ENCODE measurements around the gene INPP5D.

The INPP5D gene

GRCh38 chr2:233162770-233163169 lies 102.6 kb downstream of the INPP5D start:
- TF ChIP-seq RAD21 (IDR thresholded peaks at IDR 0.05; ENCODE audit: low read depth) (no peak), TAF1 (IDR thresholded peaks at IDR 0.05; ENCODE audit: low read depth) (no peak), EP300 (IDR thresholded peaks at IDR 0.05; ENCODE audit: borderline replicate concordance) (no peak), CEBPB (IDR thresholded peaks at IDR 0.05) (no peak), ZBTB7A (IDR thresholded peaks at IDR 0.05; ENCODE audit: low read depth) (no peak), MAX (IDR thresholded peaks at IDR 0.05) (no peak), CREB1 (IDR thresholded peaks at IDR 0.05; ENCODE audit: low read depth) (no peak), FOXM1 (IDR thresholded peaks at IDR 0.05; ENCODE audit: borderline replicate concordance, low read depth) (no peak), EGR1 (IDR thresholded peaks at IDR 0.05) (no peak), TEAD4 (IDR thresholded peaks at IDR 0.05) (no peak), YY1 (IDR thresholded peaks at IDR 0.05; ENCODE audit: low read depth) (no peak), TCF12 (IDR thresholded peaks at IDR 0.05; ENCODE audit: low read depth) (no peak), REST (IDR thresholded peaks at IDR 0.05; ENCODE audit: low read depth) (no peak), NFIC (IDR thresholded peaks at IDR 0.05) (no peak), USF1 (IDR thresholded peaks at IDR 0.05) (no peak)

- TF ChIP-seq TAF1 (IDR thresholded peaks at IDR 0.05; ENCODE audit: low read depth), result no peak
- TF ChIP-seq ZBTB7A (IDR thresholded peaks at IDR 0.05; ENCODE audit: low read depth), result no peak
- TF ChIP-seq MAX (IDR thresholded peaks at IDR 0.05), result no peak
- TF ChIP-seq FOXM1 (IDR thresholded peaks at IDR 0.05; ENCODE audit: borderline replicate concordance, low read depth), result no peak
- TF ChIP-seq TEAD4 (IDR thresholded peaks at IDR 0.05), result no peak
- no peak for TF ChIP-seq RAD21 (IDR thresholded peaks at IDR 0.05; ENCODE audit: low read depth)
- no peak for TF ChIP-seq NFIC (IDR thresholded peaks at IDR 0.05)
- no peak for TF ChIP-seq CREB1 (IDR thresholded peaks at IDR 0.05; ENCODE audit: low read depth)
- TF ChIP-seq EP300 (IDR thresholded peaks at IDR 0.05; ENCODE audit: borderline replicate concordance), result no peak
- no peak for TF ChIP-seq REST (IDR thresholded peaks at IDR 0.05; ENCODE audit: low read depth)
- no peak for TF ChIP-seq YY1 (IDR thresholded peaks at IDR 0.05; ENCODE audit: low read depth)
- no peak for TF ChIP-seq USF1 (IDR thresholded peaks at IDR 0.05)
- TF ChIP-seq CEBPB (IDR thresholded peaks at IDR 0.05), result no peak
- TF ChIP-seq TCF12 (IDR thresholded peaks at IDR 0.05; ENCODE audit: low read depth), result no peak
- TF ChIP-seq EGR1 (IDR thresholded peaks at IDR 0.05), result no peak
Measured at GRCh38 chr2:233163486-233164103, 103.5 kb downstream of the INPP5D start.

- TF ChIP-seq TAF1 (IDR thresholded peaks at IDR 0.05; ENCODE audit: low read depth) (no peak), EGR1 (IDR thresholded peaks at IDR 0.05) (no peak), EP300 (IDR thresholded peaks at IDR 0.05; ENCODE audit: borderline replicate concordance) (no peak), USF1 (IDR thresholded peaks at IDR 0.05) (no peak), RAD21 (IDR thresholded peaks at IDR 0.05; ENCODE audit: low read depth) (no peak), REST (IDR thresholded peaks at IDR 0.05; ENCODE audit: low read depth) (no peak), CEBPB (IDR thresholded peaks at IDR 0.05) (no peak), CREB1 (IDR thresholded peaks at IDR 0.05; ENCODE audit: low read depth) (no peak), TEAD4 (IDR thresholded peaks at IDR 0.05) (no peak), TCF12 (IDR thresholded peaks at IDR 0.05; ENCODE audit: low read depth) (no peak), YY1 (IDR thresholded peaks at IDR 0.05; ENCODE audit: low read depth) (no peak), ZBTB7A (IDR thresholded peaks at IDR 0.05; ENCODE audit: low read depth) (no peak), FOXM1 (IDR thresholded peaks at IDR 0.05; ENCODE audit: borderline replicate concordance, low read depth) (no peak), NFIC (IDR thresholded peaks at IDR 0.05) (no peak), MAX (IDR thresholded peaks at IDR 0.05) (no peak)
Measured at GRCh38 chr2:233164128-233164635, 104.0 kb downstream of the INPP5D start.
